Stimulated activated CD4-positive, alpha-beta T cell treated with anti-CD3 and anti-CD28 coated beads, Interleukin-4, amount 100 ng/mL, for 1 hour (primary cell): ENCODE results near the gene PRKG1.
"Not testable (repeated sequence)": the region's sequence is repeated elsewhere in the genome, so short reads cannot be mapped to it uniquely, and the experiment has no call there.

Source experiments
- DNase-seq: peaks from one replicate; pipeline ENCODE4 v3.0.0-alpha.2; 2020

PRKG1 gene

DNA sequence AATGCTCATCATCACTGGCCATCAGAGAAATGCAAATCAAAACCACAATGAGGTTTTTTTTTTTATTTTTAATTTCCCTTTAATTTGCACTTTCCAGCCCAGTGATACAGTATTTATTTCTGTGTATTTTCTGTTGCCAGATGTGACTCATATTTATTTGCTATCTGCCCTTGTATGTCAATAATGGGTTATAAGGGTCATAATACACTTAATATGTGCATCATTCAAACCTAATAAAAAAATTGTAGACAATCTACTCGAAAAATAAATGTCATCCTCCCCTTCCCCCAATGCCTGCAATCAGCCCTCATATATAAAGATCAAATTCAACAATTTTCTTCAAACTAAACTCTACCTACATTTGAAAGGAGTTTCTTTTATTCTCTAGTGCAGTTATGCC lies 470.6 kb downstream of the PRKG1 start:
- no peak for DNase-seq

DNA sequence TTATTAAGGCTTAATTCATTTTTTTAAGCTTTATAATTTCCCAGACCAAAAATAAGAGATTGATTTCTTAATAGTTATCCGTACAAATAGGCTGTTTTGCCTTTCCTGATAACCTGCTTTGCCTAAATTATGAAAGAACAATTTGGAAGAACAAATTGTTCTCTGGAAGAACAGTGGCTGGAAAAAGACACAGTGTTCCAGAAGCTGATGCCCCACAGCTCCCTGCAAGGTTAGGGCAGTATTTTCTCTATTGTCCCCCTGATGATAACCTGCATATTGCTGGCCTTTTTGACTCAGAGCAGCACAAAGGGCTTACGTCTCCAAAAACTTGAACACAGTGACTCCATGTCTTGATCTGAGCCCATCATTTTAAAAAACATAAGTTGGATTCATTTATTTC lies 473.7 kb downstream of the PRKG1 start:
- no peak for DNase-seq

DNA sequence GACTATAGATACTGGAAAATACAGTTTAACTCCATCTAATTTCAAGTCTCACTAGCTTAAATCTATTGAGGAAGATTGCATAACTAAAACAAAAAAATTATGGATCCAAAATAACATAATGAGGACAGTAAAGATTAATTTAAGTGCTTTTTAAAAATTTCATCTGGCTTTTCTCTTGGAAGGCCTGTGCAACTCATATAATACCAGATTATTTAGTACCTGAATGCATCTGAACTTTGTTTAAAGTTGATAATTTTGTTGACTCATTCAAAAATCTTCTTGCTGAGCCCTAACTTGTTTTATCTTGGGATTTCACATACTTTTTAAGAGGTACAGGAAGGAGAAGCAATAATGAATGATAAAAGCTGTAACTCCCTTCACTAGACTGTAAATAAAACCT lies 478.6 kb downstream of the PRKG1 start:
- no peak for DNase-seq

DNA sequence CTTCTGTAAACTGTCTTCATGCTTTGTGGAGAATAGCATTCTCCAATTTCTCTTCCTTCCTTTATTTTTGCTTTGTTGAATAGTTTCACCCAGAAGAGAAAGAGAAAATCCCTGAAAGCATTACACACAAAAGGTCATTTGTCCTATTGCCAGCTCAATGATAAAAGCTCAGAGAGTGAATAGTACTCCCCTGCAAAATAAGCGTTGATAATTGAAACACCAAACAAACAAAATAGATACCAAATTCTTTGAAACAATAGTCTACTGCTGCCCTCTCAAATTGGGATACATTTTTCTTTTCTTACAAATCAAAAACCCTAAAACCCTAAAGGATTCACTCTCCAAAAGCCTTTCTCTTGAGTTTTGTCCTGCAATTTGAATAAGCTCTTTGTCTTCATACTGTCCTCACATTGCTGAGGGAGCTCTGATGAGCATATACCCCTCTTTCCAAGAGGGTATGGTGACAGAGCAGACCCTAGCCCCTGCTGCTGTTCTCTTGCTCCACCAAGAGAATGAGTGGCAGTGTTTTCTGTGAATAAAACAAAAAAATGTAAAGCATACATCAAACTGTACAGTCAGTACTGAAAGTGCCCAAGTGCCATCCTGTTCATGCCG lies 490.7 kb downstream of the PRKG1 start:
- no peak for DNase-seq

DNA sequence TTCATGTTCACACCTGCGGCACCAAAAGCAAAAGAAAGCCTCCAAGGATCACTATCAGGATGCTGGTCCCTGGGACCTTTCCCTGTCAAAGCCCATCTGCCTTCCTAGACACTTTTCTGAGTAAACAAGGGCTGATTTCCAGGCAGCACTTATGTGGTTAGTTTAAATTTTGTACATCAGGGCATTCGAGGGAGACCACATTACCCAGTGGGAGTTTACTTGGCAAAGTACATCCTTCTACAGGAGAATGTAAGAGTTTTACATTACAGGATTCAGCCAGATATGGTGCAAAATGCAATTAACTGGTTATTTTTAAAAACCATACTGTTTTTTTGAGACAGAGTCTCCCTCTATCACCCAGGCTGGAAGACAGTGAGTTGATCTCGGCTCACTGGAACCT lies 493.0 kb downstream of the PRKG1 start:
- no peak for DNase-seq

DNA sequence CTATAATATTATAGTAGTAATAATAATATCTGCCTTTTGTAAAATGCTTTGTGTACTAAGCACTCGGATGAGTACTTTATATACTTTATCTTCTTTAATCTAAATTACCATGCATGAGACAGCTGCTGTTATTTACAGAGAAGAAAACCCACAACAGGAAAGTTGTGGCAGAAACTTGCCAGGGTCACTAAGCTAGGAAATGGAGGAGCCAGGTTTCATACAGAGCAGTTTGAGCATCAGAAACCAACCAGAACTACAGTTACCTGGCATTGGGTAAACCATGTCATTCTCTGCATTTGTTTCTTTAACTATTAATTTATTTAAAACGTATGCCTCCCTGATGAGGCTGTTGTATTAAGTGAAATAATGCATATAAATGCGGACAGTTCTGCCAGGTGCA lies 495.2 kb downstream of the PRKG1 start:
- no peak for DNase-seq

DNA sequence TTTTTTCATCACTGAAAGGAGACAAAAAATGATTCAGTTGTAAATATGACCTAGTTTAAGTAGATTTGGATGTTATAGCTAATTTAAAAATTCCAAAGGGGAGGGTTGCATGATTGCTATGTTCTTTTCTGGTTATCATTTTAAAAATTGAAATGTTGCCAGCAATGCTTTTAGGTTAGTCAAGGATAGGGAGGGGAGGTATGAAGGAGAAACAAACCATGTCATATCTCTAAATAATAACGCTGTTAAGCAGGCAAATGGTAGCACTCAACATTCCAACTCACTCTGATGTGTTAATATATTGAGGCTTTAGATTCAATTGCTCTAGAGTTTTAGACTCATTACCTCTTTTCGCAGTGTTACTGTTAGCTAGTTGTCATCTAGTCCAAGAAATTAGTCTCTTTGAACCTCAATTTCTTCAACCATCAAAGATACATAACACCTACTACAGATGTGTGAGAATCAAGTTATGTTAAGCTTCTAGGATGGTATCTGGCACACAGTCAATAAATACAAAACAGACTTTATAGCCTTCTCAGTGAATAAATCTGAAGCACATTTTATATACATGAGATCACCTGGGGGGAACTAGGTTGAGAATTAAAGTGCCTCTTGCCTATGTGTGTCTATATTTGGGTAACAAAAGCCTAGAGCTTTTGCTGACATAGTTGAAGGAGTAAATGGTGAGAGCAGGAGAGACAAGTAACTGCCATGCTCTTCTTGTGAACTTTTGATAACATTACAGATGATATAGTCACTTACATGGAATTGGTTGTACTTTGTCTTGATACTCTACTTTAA lies 500.2 kb downstream of the PRKG1 start:
- no peak for DNase-seq

DNA sequence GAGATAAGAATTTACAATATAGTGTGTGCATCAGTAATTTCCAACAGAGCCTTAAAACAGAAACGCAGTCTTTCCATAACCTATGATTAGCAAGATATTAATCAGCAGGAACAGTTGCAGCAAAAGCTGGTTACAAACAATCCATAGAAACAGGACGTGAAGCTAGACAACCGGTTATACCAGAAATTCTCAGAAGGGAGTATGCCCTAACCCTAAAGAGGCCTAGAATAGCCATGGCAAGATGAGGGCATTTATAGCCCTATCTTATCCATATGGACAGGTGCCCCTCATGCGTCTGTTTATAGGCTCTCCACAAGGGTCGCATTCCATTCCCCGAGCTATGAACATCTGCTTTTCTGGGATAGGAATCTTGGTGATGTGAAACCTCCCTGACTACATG lies 506.9 kb downstream of the PRKG1 start:
- DNase-seq, result not testable (repeated sequence)

DNA sequence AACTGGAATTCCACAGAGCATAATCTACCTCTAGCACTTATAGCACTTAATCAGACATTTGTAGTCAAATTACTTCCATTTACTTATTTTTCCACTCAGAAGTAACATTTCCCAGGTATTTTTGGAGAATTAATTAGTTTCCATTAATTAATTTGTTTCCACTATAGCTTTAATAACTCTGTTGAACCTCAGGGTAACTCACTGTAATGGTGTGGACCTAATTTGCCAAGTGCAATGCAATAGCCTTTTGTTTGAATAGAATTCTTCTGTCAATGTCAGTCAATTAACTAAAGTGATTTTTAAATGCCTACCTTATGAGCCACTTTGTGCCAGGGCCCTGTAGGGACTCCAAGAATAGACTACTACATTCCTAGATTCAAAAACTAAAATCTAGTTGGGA lies 509.7 kb downstream of the PRKG1 start:
- no peak for DNase-seq

DNA sequence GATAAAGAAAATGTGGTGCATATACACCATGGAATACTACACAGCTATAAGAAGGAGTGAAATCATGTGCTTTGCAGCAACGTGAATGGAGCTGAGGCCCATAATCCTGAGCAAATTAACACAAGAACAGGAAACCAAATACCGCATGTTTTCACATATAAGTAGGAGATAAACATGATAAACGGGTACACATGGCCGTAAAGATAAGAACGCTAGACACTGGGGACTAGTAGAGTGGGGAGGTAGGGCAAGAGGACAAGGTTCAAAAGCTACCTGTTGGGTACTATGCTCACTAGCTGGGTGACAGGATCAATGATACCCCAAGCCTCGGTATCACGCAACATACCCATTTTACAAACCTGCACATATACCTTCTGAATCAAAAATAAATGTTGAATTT lies 511.5 kb downstream of the PRKG1 start:
- DNase-seq, result no peak

DNA sequence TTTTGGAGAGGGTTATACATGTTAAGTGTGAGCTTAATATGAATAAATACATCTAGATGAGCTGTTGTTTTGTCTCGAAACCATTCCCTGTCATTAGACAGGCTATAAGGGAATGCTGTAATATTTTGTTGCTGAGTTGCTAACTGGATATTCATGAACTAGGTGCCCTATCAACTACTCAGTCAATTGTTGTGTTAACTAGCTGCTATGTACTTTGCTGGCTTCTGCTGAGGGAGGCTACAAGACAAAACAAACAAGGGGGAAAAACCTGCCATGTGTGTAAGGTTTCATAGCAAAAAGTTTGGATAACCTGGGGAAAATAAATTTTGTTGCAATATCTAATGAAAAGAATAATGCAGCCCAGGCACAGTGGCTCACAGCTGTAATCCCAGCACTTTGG lies 514.7 kb downstream of the PRKG1 start:
- DNase-seq, result no peak

DNA sequence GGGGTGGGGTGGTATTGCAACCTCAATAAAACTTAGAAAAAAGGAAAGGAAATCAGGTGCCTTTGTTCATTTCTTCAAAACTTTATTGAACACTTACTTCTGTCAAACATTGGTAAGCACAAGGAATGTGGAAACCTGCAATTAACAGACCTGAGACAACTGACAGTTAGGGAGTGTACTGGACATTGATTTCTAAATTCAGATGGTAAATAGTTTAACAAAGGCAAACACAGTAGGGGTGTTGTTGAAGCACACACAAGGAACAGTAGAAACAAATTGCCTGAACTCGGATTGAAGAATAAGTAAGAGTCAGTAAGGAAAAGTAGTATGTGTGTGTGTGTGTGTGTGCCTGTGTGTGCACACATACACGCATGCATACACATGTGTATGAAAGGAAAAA lies 516.5 kb downstream of the PRKG1 start:
- no peak for DNase-seq

DNA sequence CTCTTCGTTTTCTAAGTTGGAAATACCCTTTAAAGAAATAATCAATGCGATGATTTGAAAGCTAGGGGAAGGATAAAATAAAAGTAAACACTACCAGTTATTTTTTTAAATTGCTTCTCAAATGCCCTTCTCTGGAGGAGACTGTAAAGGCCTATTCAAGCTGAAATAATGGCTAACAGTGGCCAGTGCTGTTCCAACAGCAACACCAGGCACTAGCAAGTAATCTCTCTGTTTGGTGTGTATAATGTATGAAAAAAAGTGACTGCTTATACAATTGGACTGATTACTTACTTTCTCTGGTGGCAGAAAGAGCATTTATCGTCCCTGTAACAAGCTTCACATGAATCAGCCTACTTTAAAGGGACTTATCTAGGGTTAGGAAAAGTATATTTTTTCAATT lies 522.4 kb downstream of the PRKG1 start:
- no peak for DNase-seq

DNA sequence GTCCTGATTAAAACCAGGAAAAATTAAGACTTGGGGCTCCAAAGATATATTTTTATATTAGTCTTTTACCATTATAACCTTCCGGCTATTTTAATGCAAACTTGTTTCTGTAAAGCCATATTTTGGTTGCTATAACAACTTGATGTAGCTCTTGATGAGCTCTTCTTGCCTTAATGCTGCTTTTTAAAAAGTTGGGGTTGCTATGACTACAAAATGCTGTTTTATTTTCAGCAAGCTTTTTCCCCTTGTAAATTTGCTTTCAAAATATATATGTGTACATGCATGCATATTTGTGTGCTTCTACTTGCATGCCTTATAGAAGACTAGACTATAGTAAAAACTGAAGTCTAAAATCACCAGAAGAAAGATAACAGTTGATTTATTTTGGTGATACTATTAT lies 525.4 kb downstream of the PRKG1 start:
- no peak for DNase-seq

DNA sequence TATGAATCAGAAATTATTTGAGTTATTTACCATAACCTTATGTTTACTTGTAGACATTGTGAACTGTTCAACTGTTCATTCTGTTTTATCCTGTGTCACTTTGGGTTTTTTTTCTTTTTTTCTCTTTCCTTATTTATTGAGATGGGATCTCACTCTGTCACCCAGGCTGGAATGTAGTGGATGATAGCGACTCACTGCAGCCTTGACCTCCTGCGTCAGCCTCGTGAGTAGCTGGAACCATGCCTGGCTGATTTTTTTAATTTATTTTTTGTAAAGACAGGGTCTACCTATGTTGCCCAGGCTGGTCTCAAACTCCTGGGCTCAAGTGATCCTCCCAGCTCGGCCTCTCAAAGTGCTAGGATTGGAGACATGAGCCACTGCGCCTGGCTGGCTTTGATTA lies 528.0 kb downstream of the PRKG1 start:
- DNase-seq, result no peak

DNA sequence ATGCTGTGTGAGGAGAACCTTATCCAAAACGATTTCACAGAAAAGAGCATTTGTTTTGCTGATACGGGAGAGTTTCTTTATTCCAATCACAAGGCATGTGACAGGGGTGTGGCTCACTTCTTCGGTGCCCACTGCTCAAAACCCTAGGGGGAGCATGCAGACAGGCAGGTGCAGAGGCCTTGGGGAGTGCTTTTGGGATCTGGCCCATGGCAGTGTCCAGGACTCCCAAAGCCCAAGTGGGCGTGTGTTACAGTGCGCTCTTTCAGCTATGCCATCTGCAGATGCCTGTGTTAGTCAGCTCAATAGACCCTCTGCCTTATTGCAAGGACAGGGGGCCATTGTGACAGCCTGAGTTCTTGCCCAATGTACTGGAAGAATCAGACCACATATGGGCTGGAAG lies 530.3 kb downstream of the PRKG1 start:
- no peak for DNase-seq

DNA sequence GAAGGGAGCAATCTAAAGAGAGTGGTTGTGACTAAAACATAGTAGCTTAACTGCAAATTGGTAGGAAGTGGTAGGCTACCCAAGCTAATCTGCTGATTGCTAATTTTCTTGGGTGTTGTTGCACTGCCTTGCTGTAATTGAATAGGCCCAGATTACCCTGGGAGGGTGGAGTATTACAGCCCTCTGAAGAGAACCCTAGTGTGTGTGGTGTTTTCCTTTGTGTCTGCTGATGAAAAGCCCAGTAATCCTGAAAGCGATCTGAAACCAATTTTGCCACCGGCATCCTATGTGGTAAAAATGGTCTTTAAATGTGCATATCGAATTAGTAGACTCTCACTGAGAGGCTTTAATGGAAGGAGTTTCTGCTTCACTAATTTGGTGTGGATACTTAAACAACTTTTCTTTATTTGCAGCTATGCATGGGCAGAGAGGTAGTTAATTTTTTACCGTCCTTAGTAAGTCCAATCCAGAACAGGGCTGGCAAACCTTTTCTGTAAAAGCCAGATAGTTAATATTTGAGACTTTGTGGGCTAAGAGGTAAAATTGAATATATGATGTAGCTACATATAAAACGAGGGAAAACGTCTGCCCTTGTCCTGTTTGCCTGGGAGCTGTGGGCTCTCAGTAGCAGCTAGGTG lies 532.7 kb downstream of the PRKG1 start:
- DNase-seq, result no peak

DNA sequence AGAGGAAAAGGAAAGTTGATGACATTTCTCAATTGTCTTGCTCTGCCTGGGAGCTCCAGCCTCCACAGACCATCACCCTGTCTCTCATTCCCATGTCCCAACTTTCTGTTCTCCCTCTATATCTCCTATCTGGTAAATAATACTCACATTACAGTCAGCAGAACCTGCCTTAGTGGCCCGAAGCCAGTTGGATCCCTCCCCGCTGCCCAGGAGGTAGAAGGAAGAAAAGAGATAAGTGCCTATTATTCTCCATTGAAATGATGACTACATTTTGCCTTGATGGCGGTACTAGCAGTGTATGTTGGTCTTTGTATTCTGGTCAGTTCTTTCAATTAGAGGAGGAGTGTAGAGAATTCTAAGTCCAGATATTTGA lies 533.2 kb downstream of the PRKG1 start:
- DNase-seq, result no peak

DNA sequence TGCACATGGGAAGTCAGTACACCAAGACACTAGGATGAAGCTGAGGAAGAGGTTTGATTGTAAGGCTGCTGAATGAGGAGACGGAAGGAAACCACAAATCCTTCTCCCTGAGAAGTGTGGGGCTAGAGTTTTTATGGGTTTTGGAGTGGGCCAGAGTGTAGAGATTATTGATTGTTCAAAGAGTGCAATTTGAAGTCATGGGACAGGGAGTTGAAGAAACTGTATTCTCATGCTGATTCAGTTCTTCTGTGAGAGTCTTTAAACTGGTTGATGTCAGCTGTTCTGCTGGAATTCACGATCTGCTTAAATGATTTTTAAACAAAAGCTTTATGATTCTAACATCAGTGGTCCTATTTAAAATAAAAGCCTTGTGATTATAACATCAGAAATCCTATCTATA lies 533.9 kb downstream of the PRKG1 start:
- no peak for DNase-seq

DNA sequence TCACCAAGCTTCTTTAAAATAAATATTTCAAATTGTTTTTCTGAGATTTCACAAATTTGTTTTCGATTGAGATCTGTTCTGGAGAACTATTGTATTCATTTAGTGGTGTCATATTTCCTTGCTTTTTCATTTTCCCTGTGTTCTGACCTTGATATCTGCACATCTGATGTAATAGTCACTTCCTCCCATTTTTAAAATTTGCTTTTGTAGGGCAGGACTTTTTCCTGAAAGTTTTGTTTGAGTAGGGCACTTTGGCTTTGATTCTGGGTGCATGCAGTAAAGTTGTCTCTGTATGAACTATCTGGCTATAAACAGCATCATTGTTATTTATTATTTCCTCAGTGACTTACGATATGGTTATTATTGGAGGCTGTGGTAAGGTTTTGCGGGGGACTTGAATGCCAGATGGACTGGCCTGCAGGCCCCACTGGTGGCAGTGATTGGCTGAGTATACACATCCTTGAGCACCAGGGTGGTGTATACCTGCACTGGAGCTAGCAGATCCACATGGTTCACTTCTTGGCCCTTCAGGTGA lies 541.5 kb downstream of the PRKG1 start:
- DNase-seq, result no peak

DNA sequence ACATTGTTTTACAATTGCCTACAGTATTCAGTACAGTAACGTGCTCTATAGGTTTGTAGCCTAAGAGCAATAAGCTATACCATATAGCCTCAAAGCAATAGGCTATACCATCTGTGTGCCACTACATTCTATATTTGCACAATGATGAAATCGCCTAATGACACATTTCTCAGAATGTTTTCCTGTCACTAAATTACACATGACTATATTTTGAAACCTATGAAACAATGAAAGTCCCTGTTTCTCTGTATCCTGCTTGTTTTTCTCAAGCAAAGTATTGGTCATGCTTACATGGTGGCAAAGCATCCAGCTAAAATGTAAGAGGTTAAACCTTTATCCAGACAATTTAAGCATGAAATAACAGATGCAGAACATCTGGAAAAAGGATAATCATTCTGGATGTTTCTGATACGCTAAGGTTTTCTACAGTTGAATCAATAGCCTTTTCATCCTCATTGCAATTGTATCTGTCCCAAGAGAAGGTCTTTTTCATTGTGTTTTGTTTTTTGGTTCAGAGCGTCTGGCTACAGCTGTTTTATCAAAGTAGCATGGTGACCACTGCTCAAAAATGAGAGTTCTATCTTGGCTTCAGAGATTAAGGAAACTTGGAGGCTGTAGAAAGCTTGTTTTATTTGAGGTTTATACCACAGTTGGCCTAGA lies 543.4 kb downstream of the PRKG1 start:
- no peak for DNase-seq

DNA sequence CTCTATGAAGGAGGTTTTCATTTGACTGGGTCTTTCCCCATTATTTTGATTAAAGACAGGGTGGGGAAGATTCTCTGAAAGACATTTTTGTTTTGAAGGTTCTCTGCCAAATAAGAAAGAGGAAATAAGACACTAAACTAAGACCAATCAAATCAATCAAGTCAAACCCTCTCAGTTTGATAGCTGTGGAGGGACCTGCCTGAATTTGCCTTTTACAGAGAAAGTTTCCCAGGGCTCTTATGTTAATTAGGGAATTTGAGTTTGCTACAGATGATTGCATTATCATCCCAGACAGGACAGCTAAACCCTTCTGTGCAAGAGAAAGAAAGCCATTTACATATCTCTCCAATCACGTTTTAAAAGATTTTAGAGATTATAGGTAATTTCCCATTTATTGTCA lies 545.1 kb downstream of the PRKG1 start:
- no peak for DNase-seq

DNA sequence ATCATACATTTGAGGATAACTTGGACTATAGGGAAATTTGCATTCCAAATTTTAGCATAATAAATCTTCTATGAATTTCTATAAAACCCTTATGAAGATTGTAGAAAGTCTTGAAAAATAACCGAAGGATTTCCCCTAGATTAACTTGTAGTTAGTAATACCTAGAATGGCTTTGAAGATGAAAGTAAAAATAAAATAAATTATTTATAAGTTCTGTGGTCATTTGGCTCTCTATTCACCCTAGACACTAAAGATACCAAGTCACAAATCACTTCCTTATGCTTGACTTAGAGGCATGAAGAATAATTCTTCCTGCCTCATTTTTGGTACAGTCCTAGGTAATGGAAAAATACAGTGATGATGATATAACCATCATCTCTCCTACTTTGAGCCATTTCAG lies 545.8 kb downstream of the PRKG1 start:
- no peak for DNase-seq

DNA sequence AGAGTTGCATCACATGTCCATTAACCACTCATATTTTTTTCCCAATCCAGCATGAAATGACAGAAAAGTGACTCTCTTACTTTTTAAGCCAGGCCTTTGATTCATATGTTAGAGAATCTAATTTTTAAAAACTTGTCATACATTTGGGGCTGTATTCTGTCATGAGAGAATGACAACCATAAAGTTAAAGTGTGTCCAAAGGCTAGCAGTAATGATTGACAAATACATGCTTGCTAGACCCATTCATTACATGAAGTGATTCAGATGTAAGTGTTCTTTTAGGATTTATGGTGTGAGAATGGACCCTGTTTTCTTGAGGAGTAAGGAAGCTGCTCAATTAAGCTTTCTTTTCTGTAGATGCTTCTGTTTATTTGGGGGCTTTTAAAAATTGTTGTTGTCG lies 549.7 kb downstream of the PRKG1 start:
- DNase-seq, result no peak
